ENCODE results near the gene NUP62.

DNA sequence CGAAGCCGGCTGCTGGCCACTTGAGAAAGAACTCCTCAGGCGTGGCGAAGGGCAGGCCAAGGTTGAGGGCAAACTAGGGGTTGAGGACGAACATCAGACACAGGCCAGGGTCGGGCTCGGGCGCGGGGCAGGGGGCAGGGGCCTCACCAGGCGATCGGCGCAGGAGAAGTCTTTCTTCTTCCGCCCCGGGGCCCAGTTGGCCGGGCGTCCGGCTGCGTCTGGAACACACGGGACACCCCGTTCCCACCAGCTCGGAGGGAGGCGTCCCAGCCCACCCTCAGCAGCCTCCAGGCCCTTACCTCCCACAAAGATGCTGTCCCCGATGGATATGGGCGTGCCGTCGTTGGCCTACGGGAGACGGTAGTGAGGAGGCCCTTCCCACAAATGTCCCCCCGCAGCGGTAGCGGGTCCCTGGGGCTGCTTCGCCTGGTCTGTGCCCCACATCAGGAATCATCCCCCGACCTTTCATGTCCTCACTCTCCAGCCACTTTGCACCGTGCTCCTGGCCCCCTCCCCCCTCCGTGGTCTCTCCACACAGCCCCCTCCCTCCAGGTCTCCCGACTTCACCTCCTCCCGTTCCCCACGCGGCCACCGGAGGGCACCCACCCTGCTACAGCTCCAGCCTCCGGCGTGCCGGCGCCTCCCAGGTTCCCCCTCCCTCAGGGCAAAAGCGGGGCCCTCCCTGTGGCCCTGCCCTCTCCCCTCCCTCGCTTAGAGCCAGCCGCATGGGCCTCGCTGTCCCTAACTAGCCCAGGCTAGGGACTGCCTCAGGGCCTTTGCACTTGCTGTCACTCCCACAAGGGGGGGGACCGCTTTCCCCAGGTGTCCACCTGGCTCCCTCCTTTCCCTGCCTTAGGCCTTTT is 66.7 kb downstream of the NUP62 start:
- TF ChIP-seq, protein P1, sequence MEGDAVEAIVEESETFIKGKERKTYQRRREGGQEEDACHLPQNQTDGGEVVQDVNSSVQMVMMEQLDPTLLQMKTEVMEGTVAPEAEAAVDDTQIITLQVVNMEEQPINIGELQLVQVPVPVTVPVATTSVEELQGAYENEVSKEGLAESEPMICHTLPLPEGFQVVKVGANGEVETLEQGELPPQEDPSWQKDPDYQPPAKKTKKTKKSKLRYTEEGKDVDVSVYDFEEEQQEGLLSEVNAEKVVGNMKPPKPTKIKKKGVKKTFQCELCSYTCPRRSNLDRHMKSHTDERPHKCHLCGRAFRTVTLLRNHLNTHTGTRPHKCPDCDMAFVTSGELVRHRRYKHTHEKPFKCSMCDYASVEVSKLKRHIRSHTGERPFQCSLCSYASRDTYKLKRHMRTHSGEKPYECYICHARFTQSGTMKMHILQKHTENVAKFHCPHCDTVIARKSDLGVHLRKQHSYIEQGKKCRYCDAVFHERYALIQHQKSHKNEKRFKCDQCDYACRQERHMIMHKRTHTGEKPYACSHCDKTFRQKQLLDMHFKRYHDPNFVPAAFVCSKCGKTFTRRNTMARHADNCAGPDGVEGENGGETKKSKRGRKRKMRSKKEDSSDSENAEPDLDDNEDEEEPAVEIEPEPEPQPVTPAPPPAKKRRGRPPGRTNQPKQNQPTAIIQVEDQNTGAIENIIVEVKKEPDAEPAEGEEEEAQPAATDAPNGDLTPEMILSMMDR (IDR thresholded peaks at IDR 0.05), result peak in 1 of 6 experiments; percentile 4
- no peak for TF ChIP-seq POLR2A (IDR thresholded peaks at IDR 0.05)
